HTR-8/SVneo (cell line): ENCODE results near the gene SGTB.
"Not testable (repeated sequence)": the region's sequence is repeated elsewhere in the genome, so short reads cannot be mapped to it uniquely, and the experiment has no call there.

Source experiments
- DNase-seq: peaks from one replicate; pipeline ENCODE4 v3.0.0; 2011; ENCODE audit warnings: low spot score, mixed read lengths; ENCODE audit not compliant: insufficient read length
- FAIRE-seq: peaks from 2 replicates; lab custom pipeline; 2011; peaks lifted over from hg19 to GRCh38; lab: Jason Lieb, UNC

SGTB gene

DNA sequence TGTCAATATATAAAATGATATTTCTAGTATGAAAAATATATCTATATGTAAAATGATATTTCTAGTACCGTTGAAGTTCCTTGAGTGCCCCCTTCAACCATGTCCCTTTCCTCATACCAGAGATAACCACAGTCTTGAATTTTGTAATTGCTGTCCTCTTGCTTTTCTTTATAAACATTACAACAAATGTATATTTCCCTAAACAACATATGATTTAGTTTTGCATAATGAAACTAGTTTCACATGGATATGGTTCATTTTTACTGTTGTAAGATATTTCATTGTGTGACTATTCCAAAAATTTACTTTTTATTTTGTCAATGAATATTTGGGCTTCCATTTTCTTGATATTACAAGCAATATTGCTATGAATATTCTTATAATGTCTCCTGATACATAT lies 14.1 kb upstream of the SGTB start:
- FAIRE-seq: no peak
- DNase-seq: no peak

DNA sequence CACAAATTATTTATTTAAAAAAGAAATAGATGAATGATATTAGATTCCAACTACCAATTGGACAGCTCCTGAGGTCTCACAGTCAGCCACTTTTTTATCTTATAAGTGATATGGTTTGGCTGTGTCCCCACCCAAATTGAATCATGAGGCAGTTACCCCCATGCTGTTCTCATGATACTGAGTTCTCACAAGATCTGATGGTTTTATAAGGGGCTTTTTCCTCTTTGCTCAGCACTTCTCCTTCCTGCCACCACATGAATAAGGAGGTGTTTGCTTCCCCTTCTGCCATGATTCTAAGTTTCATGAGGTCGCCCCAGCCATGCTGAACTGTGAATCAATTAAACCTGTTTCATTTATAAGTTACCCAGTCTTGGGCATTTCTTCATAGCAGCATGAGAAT lies 13.0 kb upstream of the SGTB start:
- no peak for FAIRE-seq
- no peak for DNase-seq

DNA sequence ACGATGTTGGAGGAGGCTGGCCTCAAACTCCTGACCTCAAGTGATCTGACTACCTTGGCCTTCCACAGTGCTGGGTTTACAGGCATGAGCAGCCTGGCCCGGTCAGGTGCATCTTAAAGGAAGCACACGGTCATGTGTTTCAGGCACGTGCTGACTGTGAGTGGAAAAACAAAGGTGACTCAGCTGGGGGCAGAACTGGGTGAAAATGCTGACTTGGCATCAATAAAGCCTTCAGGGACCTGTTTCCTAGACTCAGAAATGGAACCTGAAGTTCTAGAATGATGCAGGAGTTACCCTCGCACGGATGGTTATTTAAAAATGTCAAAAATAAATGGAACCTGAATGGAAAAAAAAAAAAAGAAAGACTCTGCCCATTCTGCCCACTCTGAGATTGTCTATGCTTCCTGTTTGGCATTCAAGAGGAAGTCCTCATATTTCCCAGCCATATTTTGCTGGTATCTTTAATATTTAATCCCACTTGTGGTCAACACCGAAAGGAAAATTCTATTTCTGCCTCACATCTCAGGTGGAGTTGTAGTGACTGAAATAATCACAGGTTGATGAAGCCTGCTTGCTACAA lies 12.4 kb upstream of the SGTB start:
- DNase-seq, FAIRE-seq: not testable (repeated sequence)

DNA sequence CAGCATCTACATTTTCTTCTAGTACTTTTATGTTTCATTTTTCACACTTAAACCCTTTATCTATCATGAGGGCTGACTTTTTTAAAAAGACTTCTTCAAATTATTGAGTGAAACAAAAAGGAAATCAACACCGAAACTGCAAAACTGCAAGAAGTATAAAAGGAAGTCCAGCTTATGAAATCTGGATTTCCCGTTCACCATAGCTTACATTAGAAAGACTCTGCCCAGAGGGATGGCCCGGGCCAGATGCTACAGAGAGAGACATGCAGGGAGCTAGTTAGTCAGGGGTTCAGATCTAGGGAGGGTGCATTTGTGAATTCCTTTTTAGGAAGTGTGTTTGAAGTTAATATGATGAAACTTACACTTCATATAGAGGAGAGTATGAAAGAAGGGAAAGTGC lies 10.1 kb upstream of the SGTB start:
- not testable (repeated sequence) for DNase-seq, FAIRE-seq

DNA sequence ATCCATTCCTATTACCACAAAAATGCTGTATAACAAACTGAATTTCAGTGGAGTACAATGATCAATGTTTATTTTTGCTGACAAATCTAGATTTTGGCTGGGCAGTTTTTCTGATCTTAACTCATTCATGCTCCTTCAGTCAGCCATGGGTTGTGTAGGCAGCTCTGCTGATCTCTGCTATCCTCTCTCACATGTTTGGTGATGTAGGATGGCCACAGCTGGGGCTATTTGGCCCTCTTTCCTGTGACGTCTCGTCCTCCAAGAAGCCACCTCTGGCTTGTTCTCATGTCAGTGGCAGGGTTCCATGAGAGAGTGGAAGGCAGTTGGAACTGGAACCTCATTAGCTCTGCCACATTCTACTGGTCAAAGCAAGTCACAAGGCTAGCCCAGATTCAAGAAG lies 9.0 kb upstream of the SGTB start:
- DNase-seq: no peak
- no peak for FAIRE-seq

DNA sequence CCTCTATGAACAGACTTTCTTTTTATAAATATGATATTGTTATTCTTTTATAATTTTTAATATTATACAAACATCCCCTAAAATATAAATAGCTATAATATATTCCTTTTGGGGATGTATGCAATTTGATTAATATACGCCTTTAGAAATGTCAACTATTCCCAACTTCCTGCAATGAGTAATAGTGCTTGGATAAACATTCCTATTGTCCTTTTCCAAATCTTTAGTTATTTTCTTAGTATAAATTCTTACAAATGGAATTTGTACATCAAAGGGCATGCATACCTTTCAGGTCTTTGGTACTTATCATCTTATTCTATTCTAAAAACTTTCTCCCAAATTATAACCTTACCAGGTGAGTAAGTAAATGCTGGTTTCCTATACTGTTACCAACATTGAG lies 6.3 kb upstream of the SGTB start:
- DNase-seq (no peak), FAIRE-seq (no peak)

DNA sequence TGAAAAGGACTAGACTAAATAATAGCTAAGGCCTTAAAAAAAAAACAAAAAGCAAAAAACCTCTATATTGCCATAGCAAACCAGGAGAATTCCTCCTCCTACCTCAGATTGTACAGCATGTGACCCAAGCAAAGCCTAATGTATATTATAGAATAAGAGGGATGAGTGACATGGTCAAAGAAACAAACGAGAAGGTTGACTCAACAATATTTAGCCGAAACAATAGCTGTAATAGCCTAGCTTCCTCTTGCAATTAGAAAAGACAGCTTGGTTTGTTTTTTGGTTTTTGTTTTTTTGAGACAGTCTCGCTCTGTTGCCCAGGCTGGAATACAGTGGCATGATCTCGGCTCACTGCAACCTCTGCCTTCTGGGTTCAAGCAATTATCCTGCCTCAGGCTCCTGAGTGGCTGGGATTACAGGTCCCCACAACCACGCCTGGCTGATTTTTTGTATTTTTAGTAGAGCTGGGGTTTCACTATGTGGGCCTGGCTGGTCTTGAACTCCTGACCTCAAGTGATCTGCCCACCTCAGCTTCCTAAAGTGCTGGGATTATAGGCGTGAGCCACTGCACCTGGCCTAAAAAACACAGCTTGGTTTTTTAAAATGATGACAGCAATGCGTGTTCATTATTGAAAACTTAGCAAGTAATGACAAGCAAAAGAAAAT lies 5.7 kb upstream of the SGTB start:
- no peak for DNase-seq
- no peak for FAIRE-seq

DNA sequence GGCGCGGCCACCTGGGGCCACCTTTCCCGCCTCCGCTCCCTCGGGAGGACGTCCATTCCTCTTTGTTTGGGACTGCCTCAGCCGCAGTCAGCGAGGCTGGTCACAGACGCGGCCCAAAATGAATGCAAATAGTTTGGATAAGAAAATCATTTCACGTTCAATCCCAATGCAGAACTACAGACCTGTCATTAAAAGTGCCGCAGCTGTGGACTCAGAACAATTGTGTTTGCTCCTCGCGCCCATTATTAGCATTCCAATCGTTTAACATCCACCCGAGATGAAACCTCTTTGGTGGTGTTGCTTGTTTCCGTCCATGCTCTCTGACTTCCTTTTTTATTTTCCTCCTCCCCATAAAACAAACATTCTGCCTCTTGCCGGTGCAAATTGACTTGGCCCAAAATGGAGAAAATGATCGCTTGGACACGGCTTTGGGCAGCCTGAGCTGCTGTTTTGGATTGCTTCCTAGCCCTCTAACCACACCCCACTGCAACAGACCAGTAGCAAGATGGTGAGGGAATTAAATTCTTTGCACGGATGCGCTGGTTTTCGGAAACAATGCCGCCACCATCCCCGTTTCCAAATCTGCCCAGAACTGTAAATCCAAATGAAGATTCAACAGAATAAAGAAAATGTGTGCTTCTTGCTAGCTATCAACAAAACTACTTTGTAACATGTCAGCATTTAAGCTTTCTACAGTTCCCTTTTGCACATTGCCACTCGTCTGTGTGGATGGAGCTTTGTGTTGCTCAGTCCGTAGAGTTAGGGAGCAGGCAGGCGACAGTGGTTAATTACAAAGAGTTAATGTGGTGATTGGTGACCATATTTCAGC lies 880 bp upstream of the SGTB start:
- FAIRE-seq (peak; percentile 69), DNase-seq (peak; percentile 57)

DNA sequence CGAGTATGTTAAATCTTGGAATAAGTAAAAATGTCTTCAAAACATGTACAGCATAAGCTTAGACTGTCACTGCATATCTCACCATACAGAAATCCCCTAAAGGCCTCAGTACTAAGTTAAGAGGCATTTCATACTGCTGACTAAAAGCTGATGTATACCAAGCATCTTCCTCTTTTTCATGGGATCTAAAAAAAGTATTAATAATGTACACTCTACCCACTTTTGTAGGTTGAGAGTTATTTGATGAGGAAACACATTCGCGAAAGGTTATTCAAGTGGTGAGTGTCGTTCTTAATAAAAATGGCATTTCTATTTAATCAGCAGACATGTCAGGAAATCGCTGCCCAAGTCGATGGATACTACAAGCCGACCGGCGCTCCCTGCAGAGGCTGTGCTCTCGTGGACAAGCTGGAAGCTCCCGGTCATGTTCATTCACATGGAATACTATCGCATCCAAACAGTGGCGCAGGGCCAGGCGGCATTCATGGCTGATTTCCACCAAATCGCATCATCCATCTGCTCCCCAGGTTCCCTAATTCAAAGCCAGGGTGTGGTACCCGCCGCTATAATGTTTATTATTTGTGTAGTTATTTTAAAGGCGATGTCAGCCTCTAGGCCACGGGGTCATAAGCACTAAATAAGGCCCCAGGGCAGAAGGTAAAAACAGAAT lies 724 bp downstream of the SGTB start:
- DNase-seq (peak; percentile 59), FAIRE-seq (no peak)

DNA sequence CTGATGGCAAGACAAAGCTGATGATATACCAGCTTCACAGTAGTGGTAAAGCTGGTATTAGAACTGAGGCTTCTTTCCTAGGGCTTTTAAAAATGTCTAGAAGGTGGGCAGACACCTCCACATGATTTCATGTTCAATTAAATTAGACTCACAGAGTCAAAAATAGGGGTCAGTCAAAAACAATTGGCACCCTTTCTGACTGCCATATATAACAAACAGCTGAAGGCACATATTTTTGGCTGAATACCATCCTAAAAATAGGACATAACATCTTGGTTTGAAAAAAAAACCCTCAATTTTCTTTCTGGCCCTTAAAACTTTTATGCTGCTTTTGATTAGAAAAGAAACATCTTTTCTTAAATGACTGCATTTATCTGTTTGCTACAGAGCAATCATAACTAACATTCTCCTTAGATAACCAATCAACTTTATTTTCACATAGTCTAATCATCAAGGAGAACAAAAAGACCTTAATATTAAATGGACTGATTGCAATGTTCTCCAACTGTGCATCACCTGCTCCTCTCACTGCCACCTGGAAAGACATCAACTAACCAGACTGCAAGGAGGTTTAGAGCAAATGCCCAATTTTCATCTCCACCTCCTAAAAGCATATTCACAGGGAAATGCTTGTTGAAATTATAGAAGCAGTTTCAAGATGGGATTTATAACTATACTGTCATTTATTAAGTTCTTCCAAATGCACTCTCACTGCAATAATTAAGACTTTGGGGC lies 3.2 kb downstream of the SGTB start:
- FAIRE-seq (no peak), DNase-seq (no peak)

DNA sequence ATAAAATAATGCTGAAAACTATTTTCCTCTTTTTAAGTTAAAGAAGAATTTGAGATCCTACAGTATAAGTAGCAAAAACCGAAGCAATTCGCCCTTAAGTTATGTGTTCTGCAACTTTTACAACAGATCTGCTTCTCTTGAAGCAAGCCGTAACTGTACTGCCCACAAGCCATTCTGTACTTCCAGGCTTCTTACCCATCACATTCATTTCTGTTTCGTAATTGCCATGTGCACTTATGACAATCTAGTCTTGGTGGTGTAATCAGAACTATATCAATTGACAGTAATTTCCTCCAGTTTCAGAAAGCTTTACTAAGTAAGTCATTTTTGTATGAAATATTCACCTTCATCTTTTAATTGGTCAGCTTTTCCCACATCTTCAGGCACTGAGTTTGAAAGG lies 13.8 kb downstream of the SGTB start:
- DNase-seq: no peak
- FAIRE-seq: no peak

DNA sequence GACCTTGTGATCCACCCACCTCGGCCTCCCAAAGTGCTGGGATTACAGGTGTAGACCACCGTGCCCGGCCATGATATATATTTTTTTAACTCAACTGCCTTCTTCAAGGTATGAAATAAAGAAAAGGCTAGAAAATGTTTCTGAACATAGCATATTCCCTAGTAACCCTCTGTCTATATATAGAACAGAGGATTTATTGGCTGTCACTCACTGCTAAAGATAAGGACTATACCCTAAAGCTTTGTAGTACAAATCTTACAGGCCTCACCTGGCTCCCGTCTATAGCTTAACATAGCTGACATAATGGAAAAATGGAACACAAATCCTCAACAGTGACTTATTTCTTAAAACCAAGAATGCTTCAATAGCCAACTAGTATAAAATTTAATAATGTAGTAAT lies 14.2 kb downstream of the SGTB start:
- FAIRE-seq: no peak
- DNase-seq: no peak

DNA sequence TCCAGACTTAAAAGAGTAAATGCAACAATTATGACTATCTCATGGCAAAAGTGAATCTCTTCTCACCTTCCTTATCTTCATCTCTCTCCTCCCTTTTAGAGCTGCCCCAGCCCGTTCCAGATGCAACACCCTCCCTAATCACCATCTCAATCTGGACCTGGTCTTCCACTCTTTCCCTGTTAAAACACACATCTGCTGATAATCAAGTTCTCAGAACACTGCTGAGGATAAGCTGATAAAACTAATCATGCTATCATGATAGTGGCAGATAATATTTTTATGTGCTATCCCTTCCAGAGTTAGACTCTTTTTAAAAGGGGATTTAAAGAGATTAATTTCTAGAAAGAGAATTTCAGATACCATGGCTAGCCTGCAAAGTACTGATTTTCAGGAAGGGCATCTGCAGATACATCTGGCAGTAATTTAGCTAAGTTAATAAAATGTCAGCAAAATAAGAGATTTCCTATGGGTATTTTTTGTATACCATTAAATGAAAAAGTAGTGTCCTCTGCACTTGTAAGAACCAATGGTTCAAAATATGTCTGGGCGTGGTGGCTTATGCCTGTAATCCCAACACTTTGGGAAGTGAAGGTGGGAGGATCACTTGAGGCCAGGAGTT lies 17.2 kb downstream of the SGTB start:
- FAIRE-seq (no peak), DNase-seq (no peak)

DNA sequence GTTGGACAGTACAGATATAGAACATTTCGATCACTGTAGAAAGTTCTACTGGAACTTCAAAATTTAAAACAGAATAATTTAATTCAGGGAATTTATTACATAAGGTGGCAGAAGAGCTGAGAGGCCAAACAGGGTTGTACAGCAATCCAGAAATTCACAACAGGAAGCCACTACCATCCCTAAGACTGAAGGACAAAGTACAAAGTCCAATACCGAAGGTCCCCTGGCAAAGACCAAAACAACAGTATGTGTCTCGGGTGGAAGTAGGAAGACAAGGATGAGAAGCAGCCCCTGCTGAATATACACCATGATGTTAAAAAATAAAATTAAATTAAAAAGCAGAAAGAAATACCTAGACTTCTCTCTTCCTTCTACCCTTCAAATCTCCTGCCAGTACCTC lies 19.9 kb downstream of the SGTB start:
- no peak for DNase-seq
- FAIRE-seq: no peak

DNA sequence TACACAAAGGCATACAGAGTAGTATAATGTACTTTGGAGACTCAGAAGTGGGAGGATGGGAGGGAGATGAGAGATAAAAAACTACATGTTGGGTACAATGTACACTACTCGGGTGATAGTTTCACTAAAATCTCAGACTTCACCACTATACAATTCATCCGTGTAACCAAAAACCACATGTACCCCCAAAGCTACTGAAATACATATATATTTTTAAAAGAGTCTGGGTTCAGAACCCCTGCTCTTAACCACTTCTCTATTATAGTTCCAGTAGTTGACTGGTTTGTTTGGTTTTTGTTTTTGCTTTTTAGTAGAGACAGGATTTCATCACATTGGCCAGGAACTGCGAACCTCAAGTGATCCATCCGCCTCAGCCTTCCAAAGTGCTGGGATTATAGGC lies 22.6 kb downstream of the SGTB start:
- FAIRE-seq (no peak), DNase-seq (no peak)

DNA sequence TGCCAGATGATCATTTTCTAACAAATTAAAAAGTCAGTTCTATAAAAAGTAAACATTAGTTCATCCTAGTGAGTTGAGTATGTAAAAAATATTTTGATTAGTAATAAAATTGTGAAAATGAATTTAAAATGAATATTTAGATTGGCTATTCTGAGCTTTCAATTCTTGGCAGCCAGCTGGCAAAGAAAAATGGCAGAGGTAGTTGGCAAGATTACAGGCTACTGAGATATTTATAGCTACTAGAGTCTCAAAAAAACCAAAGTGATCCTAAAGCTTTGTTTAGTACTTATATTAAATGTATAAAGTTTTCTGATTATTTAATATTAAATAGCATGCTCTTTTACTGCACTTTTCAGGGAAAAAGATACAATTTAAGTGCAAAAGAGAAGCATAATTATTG lies 25.0 kb downstream of the SGTB start:
- FAIRE-seq: no peak
- DNase-seq: no peak

DNA sequence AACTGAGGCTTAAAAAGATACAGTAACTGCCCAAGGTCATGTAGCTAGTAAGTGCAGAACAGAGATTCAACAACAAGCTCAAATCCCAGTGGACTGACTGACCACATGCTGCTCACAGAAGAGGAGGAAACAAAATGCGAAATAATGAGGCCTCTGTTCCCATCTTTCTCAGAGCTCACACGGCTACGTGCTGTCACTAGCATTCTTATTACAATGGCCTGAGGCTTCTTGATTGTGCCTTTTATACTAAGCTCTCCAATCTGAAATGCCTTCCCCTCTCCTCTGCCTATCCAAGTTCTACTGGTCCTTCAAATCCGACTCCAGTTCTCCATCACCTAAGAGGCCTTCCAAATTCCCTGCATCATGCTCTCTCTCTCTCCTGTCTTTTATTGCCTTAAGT lies 26.0 kb downstream of the SGTB start:
- DNase-seq (no peak), FAIRE-seq (no peak)

DNA sequence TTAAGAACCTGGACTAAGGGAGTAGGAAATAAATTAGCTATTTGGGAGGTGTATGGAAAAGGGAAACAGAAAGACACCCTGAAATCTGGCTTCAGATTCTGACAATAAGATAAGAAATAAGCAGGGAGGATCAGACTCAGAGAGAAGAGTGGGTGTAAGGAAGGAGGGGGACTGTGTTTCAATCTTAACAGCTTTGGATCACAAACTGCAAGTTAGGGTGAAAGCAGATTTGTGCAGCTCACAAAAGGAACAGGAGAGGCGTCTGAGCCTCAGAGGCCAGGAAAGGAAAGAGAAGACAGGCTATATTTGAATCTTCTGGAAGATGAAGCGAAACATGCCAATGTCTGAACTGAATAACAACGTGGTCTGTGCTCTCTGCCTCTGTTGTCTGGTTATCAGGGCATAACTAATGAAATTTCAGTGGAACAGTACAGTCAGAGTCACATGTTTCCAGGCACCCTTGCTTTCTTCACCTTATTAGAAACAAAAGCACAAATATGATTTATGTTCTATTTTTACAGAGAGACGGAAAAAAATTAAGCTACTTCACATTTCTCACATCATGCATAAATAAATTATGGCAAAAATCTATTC lies 26.6 kb downstream of the SGTB start:
- DNase-seq: no peak
- FAIRE-seq: no peak

DNA sequence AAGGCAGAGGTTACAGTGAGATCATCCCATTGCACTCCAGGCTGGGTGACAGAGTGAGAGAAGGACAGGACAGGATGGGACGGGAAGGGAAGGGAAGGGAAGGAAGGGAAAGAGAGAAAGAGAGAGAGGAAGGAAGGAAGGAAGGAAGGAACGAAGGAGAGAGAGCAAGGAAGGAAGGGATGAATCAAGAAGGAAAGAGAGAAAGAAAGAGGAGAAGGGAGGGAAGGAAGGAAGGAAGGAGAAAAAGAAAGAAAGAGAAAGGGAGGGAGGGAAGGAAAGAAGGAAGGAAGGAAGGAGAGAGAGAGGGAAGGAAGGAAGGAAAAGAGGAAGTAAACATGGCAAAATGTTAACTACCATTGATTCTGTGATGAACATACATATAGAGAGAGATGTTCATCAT lies 28.8 kb downstream of the SGTB start:
- no peak for DNase-seq
- FAIRE-seq: no peak

DNA sequence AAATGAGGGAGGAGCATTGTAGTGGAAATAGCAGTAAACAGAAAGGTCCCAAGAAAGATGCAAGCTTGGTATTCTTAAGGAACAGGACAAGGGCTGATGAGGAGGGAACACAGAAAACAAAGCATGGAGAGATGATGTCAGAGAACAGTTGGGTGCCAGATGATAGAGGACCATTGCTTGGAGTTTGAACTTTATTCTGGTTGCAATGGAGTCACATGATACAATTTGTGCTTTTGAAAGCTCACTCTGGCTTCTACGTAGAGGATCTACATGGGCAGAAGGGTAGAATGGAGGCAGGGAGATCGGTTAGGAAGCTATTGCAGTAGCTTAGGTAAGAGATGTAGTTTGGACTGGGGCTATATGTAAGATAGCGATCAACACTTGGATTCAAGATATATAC lies 39.8 kb downstream of the SGTB start:
- DNase-seq (no peak), FAIRE-seq (no peak)
